ENCODE measurements around the gene RHBDL2.

The RHBDL2 gene

DNA sequence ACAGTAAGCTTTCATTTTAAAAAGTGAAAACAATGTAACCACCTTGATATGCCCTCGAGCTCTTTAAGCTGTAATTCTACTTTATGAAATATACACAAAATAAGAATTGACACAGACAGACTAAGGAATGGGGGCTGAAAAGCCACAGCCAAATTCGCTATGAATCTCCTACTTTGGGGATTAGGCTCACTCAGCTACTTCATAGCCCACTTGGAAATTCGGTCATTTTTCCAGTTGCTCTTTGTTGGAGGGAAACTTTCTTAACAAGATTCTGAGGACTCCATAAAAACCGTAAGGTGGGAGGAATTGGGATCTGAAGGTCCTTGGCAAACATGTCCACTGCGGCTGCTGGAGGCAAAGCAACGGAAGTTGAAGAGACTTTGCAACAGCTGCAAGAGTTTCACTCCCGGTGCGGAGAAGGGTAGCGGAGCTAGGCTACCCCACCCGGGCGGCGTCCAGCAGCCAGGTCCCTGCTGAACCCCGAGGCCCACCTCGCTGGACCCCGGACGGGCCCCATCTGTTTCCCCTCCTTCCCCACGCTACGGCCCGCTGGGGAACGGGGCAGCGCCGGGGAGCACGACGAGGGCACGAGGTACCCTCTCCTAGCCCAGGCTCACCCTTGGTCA is 69.1 kb downstream of the RHBDL2 start:
- peaks cover 8% of the 10 kb centered on the region for H4K20me1 ChIP-seq (ENCODE audit: insufficient read depth, low read length, poor library complexity, severe bottlenecking)
- peak overlapping the region; percentile 75 for H3K4me2 ChIP-seq (ENCODE audit: low read depth, low read length, poor library complexity, severe bottlenecking)
- TF ChIP-seq, protein P1, sequence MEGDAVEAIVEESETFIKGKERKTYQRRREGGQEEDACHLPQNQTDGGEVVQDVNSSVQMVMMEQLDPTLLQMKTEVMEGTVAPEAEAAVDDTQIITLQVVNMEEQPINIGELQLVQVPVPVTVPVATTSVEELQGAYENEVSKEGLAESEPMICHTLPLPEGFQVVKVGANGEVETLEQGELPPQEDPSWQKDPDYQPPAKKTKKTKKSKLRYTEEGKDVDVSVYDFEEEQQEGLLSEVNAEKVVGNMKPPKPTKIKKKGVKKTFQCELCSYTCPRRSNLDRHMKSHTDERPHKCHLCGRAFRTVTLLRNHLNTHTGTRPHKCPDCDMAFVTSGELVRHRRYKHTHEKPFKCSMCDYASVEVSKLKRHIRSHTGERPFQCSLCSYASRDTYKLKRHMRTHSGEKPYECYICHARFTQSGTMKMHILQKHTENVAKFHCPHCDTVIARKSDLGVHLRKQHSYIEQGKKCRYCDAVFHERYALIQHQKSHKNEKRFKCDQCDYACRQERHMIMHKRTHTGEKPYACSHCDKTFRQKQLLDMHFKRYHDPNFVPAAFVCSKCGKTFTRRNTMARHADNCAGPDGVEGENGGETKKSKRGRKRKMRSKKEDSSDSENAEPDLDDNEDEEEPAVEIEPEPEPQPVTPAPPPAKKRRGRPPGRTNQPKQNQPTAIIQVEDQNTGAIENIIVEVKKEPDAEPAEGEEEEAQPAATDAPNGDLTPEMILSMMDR (conservative IDR thresholded peaks at IDR 0.05; ENCODE audit: low read length), result no peak
- TF ChIP-seq EZH2phosphoT487 (IDR thresholded peaks at IDR 0.05; ENCODE audit: borderline replicate concordance), result no peak
- H3K9me3 ChIP-seq (ENCODE audit: insufficient read depth, low read depth, low read length), result no peaks in the 10 kb centered on the region
- no peaks in the 10 kb centered on the region for H3K9me2 ChIP-seq (replicated peaks; ENCODE audit: low read depth, low read length)
- no peaks in the 10 kb centered on the region for H3F3A ChIP-seq (ENCODE audit: low read depth)
- H3K79me2 ChIP-seq (ENCODE audit: insufficient read depth, low read length), result peaks cover 26% of the 10 kb centered on the region
- peak overlapping the region; percentile 81 for H2AFZ ChIP-seq (ENCODE audit: low read length)
- H3K9ac ChIP-seq (ENCODE audit: low read depth, low read length, poor library complexity, severe bottlenecking), result peak overlapping the region; percentile 79
- no peaks in the 10 kb centered on the region for H3K36me3 ChIP-seq (ENCODE audit: insufficient read depth, low read length)
- no peaks in the 10 kb centered on the region for H3K27me3 ChIP-seq (ENCODE audit: insufficient read depth, low read length, poor library complexity, severe bottlenecking)
- H3K4me1 ChIP-seq (ENCODE audit: insufficient read depth, low read length, poor library complexity, severe bottlenecking), result peaks cover 16% of the 10 kb centered on the region
- H3K4me3 ChIP-seq (ENCODE audit: low read length, poor library complexity, severe bottlenecking), result peak overlapping the region; percentile 88

GRCh38 chr1:38870996-38871395 is 70.6 kb downstream of the RHBDL2 start:
- Histone ChIP-seq H3K4me1 (ENCODE audit: insufficient read depth, low read length, poor library complexity, severe bottlenecking) (peaks cover 16% of the 10 kb centered on the region), H3K9me3 (ENCODE audit: insufficient read depth, low read depth, low read length) (no peaks in the 10 kb centered on the region), H3F3A (ENCODE audit: low read depth) (no peaks in the 10 kb centered on the region), H3K79me2 (ENCODE audit: insufficient read depth, low read length) (peaks cover 26% of the 10 kb centered on the region), H3K4me3 (ENCODE audit: low read length, poor library complexity, severe bottlenecking) (no peak overlapping the region), H2AFZ (ENCODE audit: low read length) (no peak overlapping the region), H3K4me2 (ENCODE audit: low read depth, low read length, poor library complexity, severe bottlenecking) (peak overlapping the region; percentile 75), H3K9me2 (replicated peaks; ENCODE audit: low read depth, low read length) (no peaks in the 10 kb centered on the region), H4K20me1 (ENCODE audit: insufficient read depth, low read length, poor library complexity, severe bottlenecking) (peaks cover 8% of the 10 kb centered on the region), H3K36me3 (ENCODE audit: insufficient read depth, low read length) (no peaks in the 10 kb centered on the region), H3K9ac (ENCODE audit: low read depth, low read length, poor library complexity, severe bottlenecking) (no peak overlapping the region), H3K27me3 (ENCODE audit: insufficient read depth, low read length, poor library complexity, severe bottlenecking) (no peaks in the 10 kb centered on the region)
- TF ChIP-seq, protein P1 (conservative IDR thresholded peaks at IDR 0.05; ENCODE audit: low read length), result no peak
- TF ChIP-seq EZH2phosphoT487 (IDR thresholded peaks at IDR 0.05; ENCODE audit: borderline replicate concordance), result no peak

DNA sequence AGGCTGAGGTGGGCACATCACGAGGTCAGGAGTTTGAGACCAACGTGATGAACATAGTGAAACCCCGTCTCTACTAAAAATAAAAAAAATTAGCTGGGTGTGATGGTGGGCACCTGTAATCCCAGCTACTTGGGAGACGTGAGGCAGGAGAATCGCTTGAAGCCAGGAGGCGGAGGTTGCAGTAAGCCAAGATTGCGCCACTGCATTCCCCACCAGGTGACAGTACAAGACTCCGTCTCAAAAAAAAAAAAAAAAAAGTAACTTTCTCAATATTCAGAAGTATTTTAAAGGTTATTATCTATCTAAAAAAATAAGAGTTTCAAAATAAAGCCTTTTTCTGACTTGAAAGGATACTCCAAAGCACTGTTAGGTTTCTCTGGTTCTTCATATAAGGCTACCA is 74.4 kb downstream of the RHBDL2 start:
- no peak for TF ChIP-seq EZH2phosphoT487 (IDR thresholded peaks at IDR 0.05; ENCODE audit: borderline replicate concordance)
- TF ChIP-seq, protein P1 (conservative IDR thresholded peaks at IDR 0.05; ENCODE audit: low read length), result no peak
- H3K36me3 ChIP-seq (ENCODE audit: insufficient read depth, low read length), result no peaks in the 10 kb centered on the region
- no peak overlapping the region for H2AFZ ChIP-seq (ENCODE audit: low read length)
- H3K4me3 ChIP-seq (ENCODE audit: low read length, poor library complexity, severe bottlenecking), result no peak overlapping the region
- H3K9me3 ChIP-seq (ENCODE audit: insufficient read depth, low read depth, low read length), result no peaks in the 10 kb centered on the region
- H3F3A ChIP-seq (ENCODE audit: low read depth), result no peaks in the 10 kb centered on the region
- no peak overlapping the region for H3K9ac ChIP-seq (ENCODE audit: low read depth, low read length, poor library complexity, severe bottlenecking)
- peaks cover 6% of the 10 kb centered on the region for H4K20me1 ChIP-seq (ENCODE audit: insufficient read depth, low read length, poor library complexity, severe bottlenecking)
- no peaks in the 10 kb centered on the region for H3K9me2 ChIP-seq (replicated peaks; ENCODE audit: low read depth, low read length)
- H3K4me2 ChIP-seq (ENCODE audit: low read depth, low read length, poor library complexity, severe bottlenecking), result no peak overlapping the region
- H3K27me3 ChIP-seq (ENCODE audit: insufficient read depth, low read length, poor library complexity, severe bottlenecking), result no peaks in the 10 kb centered on the region
- H3K4me1 ChIP-seq (ENCODE audit: insufficient read depth, low read length, poor library complexity, severe bottlenecking), result peaks cover 7% of the 10 kb centered on the region
- peaks cover 14% of the 10 kb centered on the region for H3K79me2 ChIP-seq (ENCODE audit: insufficient read depth, low read length)

Measured in Loucy (cell line).